Right cardiac atrium (tissue), 5 donors: Measurements from ENCODE around the gene TMEM187. TPM values are rescaled to one million over a fixed set of nuclear protein-coding genes. Genes with fewer than 3 reads are reported as not detected.

Experiments
- ATAC-seq, 2 donors: fragments of 200-7000 bp; cut with Tn5 transposase; one replicate each; pipeline versions ENCODE4 v1.8.0 to v1.9.1; 2020; ENCODE audit warnings: moderate library complexity in 2 of 2, mild to moderate bottlenecking in 1 of 2
- DNase-seq, 3 donors: peaks; one replicate each; pipeline ENCODE4 v3.0.0-alpha.2; 2020
- H3K27ac ChIP-seq: one replicate; pipeline ENCODE4 v1.5.1; 2013; ENCODE audit warnings: mild to moderate bottlenecking, low read length, control low read depth, moderate library complexity
- H3K27me3 ChIP-seq: one replicate; pipeline ENCODE4 v1.6.1; 2013; ENCODE audit not compliant: control insufficient read depth, insufficient read depth
- H3K4me1 ChIP-seq: one replicate; pipeline ENCODE4 v1.6.1; 2013; ENCODE audit warnings: low read length; ENCODE audit not compliant: control insufficient read depth, insufficient read depth
- H3K4me3 ChIP-seq: one replicate; pipeline ENCODE4 v1.5.1; 2013; ENCODE audit warnings: low read length, control low read depth
- H3K9me3 ChIP-seq: one replicate; pipeline ENCODE4 v1.6.1; 2013; ENCODE audit warnings: low read length; ENCODE audit not compliant: control insufficient read depth
- WGBS: extraction: QIAGEN DNeasy Blood & Tissue Kit; methylation state at CpG from one replicate; pipeline ENCODE4 v1.1.7; 2013; 5-methylcytosine and 5-hydroxymethylcytosine counted together
- intact Hi-C, 4 donors: fragments of 100-400 bp; cut with DNase I; formaldehyde crosslinking; loops; one replicate each; pipeline versions ENCODE4 v1.11.0 to v1.14.0; 2022 to 2023
- polyA plus RNA-seq: library from polyadenylated mRNA; stranded (reverse); fragments of 200-250 nt; gene quantifications from one replicate; pipeline ENCODE4 v1.2.3, GENCODE V29; 2013
- total RNA-seq, 4 donors: library from RNA; stranded (reverse); fragmentation: NEBNext Ultra II Directional; extraction: Animal tissue kit (Norgen Biotek cat#: 25700); gene quantifications; one replicate each; pipeline ENCODE4 v1.2.1, GENCODE V29; 2021
- donor health status: healthy with polysubstance abuse.
- donor health status: DM: no; HTN: yes; CAD: no.
- donor health status: DM: no; HTN: no; CAD: no.
- donor health status: DM: no; HTN: yes; CAD: no; lungs with severe emphysema.
- donor health status: DM: yes; HTN: yes; CAD: no.

TMEM187 gene
- total and polyA plus RNA-seq, 5 donors, result 6.8 to 11.9 (median 9.1) TPM

DNA sequence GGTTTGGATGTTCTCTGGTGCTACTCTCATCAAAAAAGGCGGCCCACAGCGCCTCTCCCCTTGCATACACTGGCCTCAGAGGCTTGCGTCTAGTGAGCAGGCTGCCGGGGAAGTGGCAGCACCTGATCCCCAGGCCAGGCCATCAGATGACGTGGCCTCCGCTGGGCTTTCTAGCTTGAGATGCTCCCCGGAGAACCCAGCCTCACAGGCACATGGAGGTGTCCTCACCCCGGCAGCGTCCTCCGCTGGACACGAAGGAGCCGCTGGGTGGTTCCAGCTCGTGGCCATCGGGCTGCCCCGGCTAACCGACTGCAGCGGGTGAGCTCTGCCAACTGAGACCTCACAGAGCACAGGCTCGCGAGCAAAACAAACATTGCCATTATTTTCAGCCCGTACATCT, 34.4 kb downstream of the TMEM187 start:
- 95% methylated on average over 20 of the region's 20 CpGs for WGBS
- intact Hi-C loops, result no loop called here
- Histone ChIP-seq H3K4me1 (no peaks in the 10 kb centered on the region), H3K27me3 (no peaks in the 10 kb centered on the region), H3K9me3 (no peaks in the 10 kb centered on the region), H3K27ac (no peak overlapping the region), H3K4me3 (no peak overlapping the region)
- no peak for DNase-seq
- no peak for ATAC-seq

DNA sequence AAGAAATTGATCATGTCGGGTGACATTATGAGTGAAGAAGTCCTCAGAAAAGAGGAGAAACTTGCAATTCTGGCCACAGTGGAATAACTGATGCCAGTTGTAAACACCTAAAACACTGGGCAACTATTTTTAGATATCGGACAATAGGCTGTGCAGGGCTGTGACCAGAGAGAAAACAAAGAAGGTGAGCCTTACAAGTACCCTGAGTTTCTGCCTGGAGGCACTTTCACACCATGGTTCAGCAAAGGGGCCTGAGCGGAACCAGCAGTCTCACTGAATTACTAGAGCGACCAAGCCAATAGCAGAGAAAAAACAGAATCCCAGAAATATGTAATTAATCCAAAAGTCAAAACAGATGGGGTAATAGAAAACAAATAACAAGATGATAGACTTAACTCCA, 36.0 kb downstream of the TMEM187 start:
- DNase-seq, result no peak
- H3K4me3 ChIP-seq, result no peak overlapping the region
- WGBS, result 62% methylated on average over 4 of the region's 4 CpGs
- no peak for ATAC-seq
- no peaks in the 10 kb centered on the region for H3K4me1 ChIP-seq
- H3K27ac ChIP-seq, result no peak overlapping the region
- intact Hi-C loops, result no loop called here
- no peaks in the 10 kb centered on the region for H3K27me3 ChIP-seq
- H3K9me3 ChIP-seq, result no peaks in the 10 kb centered on the region

DNA sequence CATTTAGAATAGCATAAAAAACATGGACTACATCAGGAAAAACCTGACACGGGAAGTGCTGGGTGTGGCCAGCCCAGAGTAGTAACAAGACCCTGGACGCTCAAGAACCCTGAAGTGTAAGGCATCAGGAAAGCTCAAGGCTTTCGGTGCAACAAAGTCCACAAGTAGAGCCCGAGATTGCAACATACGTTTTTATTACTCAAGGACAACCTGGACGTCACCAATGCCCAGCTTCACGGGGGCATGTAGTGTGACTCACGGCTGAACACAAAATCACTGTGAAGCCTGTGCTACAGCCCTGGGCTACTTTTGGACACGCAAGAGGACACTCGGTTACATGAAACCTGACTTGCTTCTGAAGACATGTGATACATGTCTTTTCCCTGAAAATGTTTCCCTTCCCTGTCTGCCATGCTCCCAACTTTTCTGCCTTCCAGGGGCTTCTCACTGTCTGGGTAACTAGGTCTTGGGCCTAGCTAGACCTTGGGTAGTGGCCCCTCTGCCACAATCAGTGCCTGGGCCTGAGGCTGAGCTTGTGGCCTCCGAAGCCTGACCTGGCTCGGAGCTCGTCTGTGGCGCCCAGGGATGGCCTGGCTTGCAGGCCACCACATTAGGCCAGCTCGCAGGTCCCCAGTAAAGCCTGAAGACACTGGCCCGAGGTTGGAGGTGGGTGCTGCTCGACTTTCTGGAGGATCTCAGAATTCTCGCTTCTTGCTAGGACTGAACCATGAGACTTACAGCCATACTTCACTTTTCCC, 38.0 kb downstream of the TMEM187 start:
- 85% methylated on average over 18 of the region's 18 CpGs for WGBS
- intact Hi-C loops, result no loop called here
- no peak for ATAC-seq

DNA sequence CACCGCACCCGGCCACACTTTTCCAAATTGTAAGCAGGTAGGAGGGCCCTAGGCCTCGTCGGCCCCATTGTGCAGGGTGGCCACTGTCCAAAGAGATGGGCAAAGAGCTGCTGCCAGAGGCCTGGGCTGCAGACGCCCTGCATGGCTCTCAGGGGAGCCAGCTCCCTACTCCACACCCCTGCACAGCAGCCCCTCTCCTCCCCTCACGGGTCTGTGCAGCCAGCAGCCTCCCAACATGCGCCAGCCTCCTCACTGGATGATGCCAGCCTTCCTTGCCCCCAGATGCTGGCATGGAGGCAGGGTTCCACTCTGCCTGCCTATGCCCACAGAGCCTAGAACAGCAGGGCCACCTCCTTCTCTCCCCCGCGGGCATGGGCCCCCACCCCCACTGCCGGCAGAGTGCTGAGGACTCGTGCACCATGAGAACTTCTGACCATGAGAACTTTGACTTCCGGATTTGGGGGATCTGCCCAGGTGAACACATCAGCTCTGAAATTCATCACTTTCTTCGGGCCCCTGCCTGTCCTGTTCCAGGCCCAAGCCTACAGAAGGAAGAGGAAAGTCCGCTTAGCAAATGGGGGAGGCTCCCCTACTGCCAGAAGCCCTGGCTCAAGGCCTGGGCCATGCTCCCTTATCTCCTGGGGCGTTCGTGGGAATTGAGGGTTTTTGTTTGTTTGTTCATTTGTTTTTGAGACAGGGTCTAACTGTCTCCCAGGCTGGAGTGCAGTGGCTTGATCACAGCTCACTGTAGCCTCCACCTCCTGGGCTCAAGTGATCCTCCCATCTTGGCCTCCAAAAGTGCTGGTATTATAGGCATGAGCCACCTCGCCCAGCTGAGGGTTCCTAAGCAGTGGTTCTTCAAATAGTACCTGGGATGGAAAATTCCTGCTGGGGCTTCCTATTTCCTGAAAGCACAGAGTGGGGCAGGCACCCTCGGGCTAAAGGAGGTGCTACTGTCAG, 39.1 kb downstream of the TMEM187 start:
- intact Hi-C loops, result no loop called here
- Histone ChIP-seq H3K4me3 (no peak overlapping the region), H3K4me1 (no peaks in the 10 kb centered on the region), H3K27me3 (no peaks in the 10 kb centered on the region), H3K9me3 (no peaks in the 10 kb centered on the region), H3K27ac (no peak overlapping the region)
- ATAC-seq, result no peak
- DNase-seq, result no peak
- WGBS, result 87% methylated on average over 18 of the region's 18 CpGs

More for the DNA sequence above, 38.0 kb downstream of the TMEM187 start:
- no peaks in the 10 kb centered on the region for H3K27me3 ChIP-seq
- no peaks in the 10 kb centered on the region for H3K9me3 ChIP-seq
- H3K4me3 ChIP-seq, result no peak overlapping the region
- H3K4me1 ChIP-seq, result no peaks in the 10 kb centered on the region
- no peak for DNase-seq
- H3K27ac ChIP-seq, result no peak overlapping the region

DNA sequence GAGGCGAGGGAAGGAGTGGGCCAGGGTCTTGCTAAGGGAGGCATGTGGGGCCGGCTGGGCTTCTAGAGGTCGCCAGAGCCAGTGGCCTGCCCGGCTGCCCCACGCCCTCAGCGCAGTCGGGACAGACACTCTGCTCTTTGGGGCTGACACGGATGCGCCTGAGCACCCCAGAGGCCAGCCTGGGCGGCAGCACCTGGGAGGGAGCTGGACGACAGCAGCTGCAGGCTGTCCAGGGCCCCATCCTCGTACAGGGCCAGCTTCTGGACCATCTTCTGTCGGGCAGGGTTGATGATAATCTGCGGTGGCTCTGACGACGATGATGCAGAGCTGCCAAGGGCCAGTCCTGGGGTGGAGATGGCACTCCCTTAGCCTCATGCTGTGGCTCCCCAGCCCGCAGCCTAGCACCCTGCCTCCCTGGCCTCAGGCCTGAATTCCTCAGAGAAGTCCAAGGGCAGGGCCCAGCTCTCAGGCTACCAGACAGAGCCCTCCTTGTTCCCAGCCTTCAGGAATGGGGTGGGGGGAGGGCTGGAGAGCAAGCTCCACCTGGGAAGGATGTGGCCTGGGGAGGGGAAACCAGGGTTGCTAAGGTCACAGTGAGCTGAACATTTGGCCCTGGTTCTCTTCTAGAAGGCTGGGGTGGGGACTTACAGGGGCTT, 39.9 kb downstream of the TMEM187 start:
- no peaks in the 10 kb centered on the region for H3K9me3 ChIP-seq
- 72% methylated on average over 17 of the region's 17 CpGs for WGBS
- peak in 1 of 3 donors; percentile 62 for DNase-seq
- no peaks in the 10 kb centered on the region for H3K27me3 ChIP-seq
- no peaks in the 10 kb centered on the region for H3K4me1 ChIP-seq
- no peak overlapping the region for H3K4me3 ChIP-seq
- no peak overlapping the region for H3K27ac ChIP-seq
- ATAC-seq, result peak; percentile 37 to 53
- intact Hi-C loops, result no loop called here

DNA sequence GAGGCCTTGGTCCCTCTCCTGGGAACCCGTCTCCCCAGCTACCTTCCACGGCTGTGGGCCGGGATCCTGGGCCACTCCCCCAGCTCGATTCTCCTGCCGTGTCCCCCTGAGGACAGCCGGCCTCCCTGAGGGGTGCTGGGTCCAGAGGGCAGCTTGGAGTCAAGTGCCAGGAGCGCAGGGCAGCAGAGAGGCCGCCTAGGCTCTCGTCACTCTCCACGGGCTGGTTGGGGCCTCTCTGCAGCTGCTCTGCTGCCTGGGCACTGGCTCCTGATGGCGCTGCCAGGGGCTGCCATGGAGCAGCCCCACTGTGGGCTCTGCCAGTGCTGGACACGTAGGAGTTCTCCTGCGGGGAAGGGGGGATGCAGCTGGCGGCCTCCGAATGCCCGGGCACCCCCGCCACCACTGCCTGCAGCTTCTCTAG, 40.5 kb downstream of the TMEM187 start:
- Histone ChIP-seq H3K4me1 (no peaks in the 10 kb centered on the region), H3K4me3 (no peak overlapping the region), H3K27ac (no peak overlapping the region), H3K9me3 (no peaks in the 10 kb centered on the region), H3K27me3 (no peaks in the 10 kb centered on the region)
- DNase-seq (no peak), ATAC-seq (peak in 1 of 2 donors; percentile 3)
- intact Hi-C loops, result no loop called here
- WGBS, result 62% methylated on average over 17 of the region's 17 CpGs

DNA sequence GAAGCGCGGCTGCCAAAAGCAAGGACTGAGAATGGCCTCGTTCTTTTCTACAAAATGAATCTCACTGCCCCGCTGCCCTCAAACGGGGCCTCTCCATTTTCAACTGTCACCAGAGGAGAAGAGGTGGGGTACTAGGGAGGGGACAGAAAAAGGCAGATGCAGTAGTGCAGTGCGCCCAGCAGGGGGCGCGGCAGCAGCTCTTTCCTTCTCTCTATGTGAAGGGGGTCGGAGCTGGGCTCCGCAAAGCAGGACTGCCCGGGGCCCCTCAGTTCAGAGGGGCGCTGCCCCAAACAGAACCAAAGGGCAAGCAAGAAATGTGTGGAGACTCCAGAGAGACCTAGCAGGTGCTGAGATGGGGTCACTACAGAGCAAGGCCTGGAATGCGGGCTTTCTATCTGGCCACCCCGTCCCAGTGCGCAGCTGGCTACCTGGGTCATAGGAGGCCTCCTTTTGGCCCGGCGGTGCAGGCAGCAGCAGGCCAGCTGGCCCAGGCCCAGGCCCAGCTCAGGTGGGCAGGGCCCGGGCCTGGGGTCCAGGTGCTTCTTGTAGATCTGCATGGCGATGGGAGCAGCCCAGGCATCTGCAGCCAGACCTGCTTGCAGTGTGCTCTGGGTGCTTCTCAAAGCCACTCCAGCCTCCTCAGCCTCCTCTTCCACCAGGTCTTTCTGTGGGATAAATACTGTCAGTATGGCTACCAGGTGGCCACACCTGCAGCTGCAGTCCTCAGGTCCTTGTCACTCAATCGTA, 41.2 kb downstream of the TMEM187 start:
- 40% methylated on average over 20 of the region's 20 CpGs for WGBS
- intact Hi-C loops, result no loop called here

DNA sequence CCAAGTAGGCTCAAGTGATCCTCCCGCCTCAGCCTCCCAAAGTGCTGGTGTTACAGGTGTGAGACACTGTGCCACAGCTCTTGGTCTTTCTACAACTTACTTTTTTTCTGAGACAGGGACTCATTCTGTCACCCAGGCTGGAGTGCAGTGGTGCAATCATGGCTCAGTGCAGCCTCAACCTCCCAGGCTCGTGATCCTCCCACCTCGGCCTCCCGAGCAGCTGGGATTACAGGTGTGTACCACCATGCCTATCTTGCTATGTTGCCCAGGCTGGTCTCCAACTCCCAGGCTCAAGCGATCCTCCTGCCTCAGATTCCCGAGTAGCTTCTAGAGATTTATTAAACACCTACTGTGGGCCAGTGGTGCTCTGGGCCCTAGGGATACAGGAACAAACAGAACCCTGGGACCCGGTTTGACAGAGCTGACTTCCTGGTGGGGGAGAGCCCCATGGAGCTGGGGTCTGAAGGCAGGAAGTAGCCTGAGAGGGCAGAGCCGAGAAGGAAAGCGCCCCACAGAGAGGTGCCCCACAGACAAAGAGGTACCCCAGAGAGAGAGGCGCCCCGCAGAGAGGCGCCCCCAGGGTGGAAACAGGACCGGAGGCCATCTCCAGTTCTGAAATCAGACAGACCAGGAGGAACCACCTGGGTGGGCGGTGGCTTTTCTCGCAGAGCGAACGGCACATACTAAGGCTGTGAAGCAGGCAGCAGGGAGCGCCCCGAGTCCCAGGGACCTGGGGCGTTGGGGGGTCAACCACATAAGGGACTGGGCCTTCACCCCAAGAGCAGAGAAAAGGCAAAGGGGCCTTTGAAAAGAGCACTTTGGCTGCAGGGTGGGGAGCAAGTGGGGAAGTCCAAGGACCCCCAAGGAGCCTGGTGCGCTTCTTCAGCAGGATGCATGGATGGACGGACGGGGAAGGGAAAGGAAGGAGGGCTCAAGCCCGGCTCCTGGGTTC, 42.2 kb downstream of the TMEM187 start:
- H3K4me3 ChIP-seq, result no peak overlapping the region
- no peaks in the 10 kb centered on the region for H3K4me1 ChIP-seq
- 87% methylated on average over 24 of the region's 24 CpGs for WGBS
- intact Hi-C loops, result no loop called here
- H3K9me3 ChIP-seq, result no peaks in the 10 kb centered on the region
- ATAC-seq, result no peak
- H3K27me3 ChIP-seq, result no peaks in the 10 kb centered on the region
- H3K27ac ChIP-seq, result no peak overlapping the region
- DNase-seq, result no peak

More for the DNA sequence above, 41.2 kb downstream of the TMEM187 start:
- H3K27me3 ChIP-seq, result no peaks in the 10 kb centered on the region
- peak in 1 of 3 donors; percentile 63 for DNase-seq
- H3K27ac ChIP-seq, result no peak overlapping the region
- H3K9me3 ChIP-seq, result no peaks in the 10 kb centered on the region
- H3K4me1 ChIP-seq, result no peaks in the 10 kb centered on the region
- H3K4me3 ChIP-seq, result no peak overlapping the region
- ATAC-seq, result peak; percentile 61 to 71

DNA sequence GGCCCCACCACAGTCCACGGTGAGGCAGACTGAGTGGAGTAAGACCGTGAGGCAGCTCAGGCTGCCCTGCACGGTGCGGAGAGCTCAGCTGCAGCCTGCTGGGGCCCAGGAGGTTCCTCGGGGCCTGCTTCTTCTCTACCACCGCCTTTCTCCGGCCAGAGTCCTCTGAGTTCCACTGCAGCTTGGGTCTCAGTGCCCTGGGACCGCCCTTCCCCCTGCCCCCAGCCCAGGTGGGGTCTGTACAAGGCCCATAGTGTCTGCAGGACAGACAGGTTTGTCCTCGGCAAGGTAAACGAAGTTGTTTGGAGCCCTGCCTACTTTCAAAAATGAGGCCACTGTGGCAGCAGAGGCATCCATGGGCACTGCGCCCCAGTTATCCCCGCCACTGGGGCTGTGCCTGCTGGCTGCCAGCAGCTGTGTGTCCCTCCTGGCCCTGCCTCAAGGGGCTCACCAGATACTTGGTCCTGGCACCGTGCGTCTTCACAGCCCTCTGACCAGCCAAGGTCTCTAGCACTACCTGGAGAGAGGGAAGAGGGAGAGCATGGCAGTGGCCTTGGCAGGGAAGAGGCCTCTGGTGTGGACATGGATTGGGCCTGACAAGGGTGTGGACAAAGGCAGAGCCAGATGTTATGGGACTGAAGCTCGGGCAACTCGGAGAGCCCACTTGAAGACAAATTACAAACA, 43.2 kb downstream of the TMEM187 start:
- no peak overlapping the region for H3K27ac ChIP-seq
- ATAC-seq (no peak), DNase-seq (no peak)
- H3K4me3 ChIP-seq, result no peak overlapping the region
- H3K9me3 ChIP-seq, result no peaks in the 10 kb centered on the region
- 83% methylated on average over 16 of the region's 16 CpGs for WGBS
- H3K4me1 ChIP-seq, result peaks cover 2% of the 10 kb centered on the region
- intact Hi-C loops, result no loop called here
- no peaks in the 10 kb centered on the region for H3K27me3 ChIP-seq
